Ishikawa (cell line): Measurements from ENCODE around the gene IGSF3.

ENCODE experiments used
- CEBPB ChIP-seq: IDR thresholded peaks from 2 replicates; pipeline ENCODE4 v1.6.1; 2012
- CREB1 ChIP-seq: IDR thresholded peaks from 2 replicates; pipeline ENCODE4 v1.6.1; 2012; ENCODE audit warnings: low read depth
- EGR1 ChIP-seq: IDR thresholded peaks from 2 replicates; pipeline ENCODE4 v1.6.1; 2012
- EP300 ChIP-seq: IDR thresholded peaks from 2 replicates; pipeline ENCODE4 v1.6.1; 2012; ENCODE audit warnings: borderline replicate concordance
- FOXM1 ChIP-seq: IDR thresholded peaks from 2 replicates; pipeline ENCODE4 v1.6.1; 2012; ENCODE audit warnings: low read depth, borderline replicate concordance
- NFIC ChIP-seq: IDR thresholded peaks from 2 replicates; pipeline ENCODE4 v1.6.1; 2012
- RAD21 ChIP-seq: IDR thresholded peaks from 2 replicates; pipeline ENCODE4 v1.6.1; 2012; ENCODE audit warnings: low read depth
- TAF1 ChIP-seq: IDR thresholded peaks from 2 replicates; pipeline ENCODE4 v1.6.1; 2012; ENCODE audit warnings: low read depth, mild to moderate bottlenecking
- TCF12 ChIP-seq: IDR thresholded peaks from 2 replicates; pipeline ENCODE4 v1.6.1; 2012; ENCODE audit warnings: low read depth
- TEAD4 ChIP-seq: IDR thresholded peaks from 2 replicates; pipeline ENCODE4 v1.6.1; 2012
- YY1 ChIP-seq: IDR thresholded peaks from 2 replicates; pipeline ENCODE4 v1.6.1; 2012; ENCODE audit warnings: low read depth
- ZBTB7A ChIP-seq: IDR thresholded peaks from 2 replicates; pipeline ENCODE4 v1.6.1; 2012; ENCODE audit warnings: low read depth
- TF ChIP-seq, protein P1 (sequence below): IDR thresholded peaks from 2 replicates; pipeline ENCODE4 v1.6.1; 2012
- TF ChIP-seq, protein P2 (sequence below): IDR thresholded peaks from 2 replicates; pipeline ENCODE4 v1.6.1; 2012
- TF ChIP-seq, protein P3 (sequence below): IDR thresholded peaks from 2 replicates; pipeline ENCODE4 v1.6.1; 2012; ENCODE audit warnings: low read depth, mild to moderate bottlenecking

IGSF3 gene

DNA sequence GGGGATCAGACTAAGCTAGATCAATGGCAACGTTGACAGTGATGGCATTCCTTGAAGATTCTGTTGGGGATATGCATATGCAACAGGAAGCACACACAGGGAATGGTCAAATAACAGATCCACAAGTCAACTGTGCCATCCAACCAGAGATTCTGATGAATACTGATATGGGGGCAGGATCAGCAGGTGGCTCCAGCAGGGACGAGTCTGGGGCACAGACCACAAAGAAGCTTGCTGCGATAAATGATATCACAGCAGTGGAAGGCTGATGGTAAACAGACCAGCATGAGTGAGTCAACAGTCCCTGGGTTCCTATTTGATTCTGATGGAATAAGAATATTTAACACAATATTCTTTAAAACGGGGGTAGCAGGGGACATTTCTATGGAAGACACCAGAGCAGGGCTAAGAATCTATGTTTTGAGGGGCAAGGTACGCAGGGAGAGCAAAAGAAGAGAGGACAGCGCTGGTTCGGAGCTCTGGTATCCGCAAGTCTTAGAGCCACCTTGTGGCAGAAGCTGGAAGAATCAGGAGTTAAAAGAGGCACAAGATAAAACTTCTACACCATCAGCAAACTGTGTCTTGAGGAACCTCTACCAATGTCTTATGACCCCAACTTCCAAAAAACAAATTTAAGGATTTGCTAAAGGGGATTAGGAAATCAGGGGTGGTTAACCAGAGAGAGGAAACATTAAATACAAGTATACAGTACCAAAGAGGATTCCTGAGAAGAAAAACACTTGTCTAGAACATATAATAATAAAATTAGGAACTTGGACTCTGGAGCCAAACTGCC is 71.4 kb downstream of the IGSF3 start:
- peak; percentile 47; the same call in 1 of the 2 replicates for TF ChIP-seq RAD21

DNA sequence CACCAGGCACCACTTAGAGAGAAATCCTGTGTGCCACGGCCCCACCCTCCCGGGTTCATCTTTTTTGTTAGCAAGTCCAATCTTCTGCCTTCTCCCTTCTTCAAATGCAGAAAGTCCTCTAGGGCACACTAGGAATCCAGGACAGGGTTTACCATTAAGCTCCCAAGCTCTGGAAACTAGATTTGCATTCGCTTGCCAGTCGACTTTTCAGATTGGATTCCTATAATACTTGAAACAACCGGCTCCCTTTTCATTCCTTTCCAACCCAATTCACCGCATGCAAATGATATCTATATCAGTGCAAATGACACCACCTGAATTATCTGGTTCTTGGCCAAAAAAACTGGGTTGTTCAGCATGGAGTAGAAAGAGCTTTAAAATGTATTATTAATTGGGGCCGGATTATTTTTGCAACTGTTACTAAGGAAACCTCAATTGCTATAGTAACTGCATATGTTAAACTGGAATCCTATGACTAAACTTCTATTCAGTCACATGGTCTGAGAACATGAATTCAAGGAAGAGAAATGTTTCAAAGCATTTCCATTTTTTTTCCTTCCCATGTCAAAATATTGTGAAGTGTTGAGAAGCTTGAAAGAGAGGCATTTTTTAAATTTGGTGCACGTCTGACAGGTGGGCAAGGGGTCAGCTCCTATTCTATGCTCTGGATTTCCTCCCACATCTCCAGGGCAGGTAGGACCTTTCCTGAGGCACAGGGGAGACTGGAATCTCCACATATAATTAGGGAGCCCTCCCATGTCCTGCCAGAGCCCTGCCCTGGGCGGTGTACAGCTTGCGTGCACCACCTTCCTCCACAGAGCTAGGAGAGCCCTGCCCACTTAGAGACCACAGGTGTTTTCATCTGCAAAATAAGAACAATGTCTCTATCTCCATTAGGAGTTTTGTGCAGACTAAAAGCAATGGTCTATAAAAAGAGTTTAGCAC is 76.3 kb downstream of the IGSF3 start:
- TF ChIP-seq, protein P1, sequence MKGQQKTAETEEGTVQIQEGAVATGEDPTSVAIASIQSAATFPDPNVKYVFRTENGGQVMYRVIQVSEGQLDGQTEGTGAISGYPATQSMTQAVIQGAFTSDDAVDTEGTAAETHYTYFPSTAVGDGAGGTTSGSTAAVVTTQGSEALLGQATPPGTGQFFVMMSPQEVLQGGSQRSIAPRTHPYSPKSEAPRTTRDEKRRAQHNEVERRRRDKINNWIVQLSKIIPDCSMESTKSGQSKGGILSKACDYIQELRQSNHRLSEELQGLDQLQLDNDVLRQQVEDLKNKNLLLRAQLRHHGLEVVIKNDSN: peak; percentile 37; the same call in 1 of the 2 replicates

DNA sequence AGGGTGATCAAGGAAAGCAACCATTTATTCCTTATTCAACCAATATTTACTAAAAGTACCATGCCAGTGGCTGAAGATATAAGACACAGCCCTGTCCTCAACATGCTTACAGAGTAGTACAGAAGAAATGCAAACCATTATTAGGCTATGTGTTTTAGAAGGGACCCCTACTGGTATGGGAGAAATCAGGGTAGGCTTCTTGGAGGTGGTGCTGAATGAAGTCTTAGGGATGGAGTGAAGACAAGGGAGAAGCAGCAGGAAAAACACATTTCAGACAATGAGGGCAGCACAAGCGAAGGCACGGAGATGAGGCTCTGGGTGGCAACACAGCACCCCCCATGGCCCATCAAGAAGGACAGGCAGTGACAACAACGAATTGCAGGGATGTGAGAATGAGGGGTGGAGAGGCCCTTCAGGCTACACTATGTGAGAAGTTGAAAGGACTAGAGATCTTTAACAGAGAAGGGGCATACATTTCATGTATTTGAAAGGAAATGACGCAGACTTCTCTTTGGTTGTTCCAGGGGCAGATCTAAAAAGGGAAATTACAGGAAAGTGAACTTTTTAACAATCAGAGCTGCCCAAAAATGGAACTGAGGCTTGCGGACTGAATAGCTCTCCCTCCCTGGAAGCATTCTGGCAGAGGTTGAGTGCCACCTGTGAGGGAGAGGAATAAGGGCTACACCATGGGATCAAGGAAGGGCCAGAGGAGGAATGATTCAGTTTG is 79.9 kb downstream of the IGSF3 start:
- no peak for TF ChIP-seq YY1
- no peak for TF ChIP-seq TAF1
- TF ChIP-seq RAD21: no peak
- no peak for TF ChIP-seq ZBTB7A
- no peak for TF ChIP-seq EP300
- TF ChIP-seq, protein P1: no peak
- no peak for TF ChIP-seq FOXM1
- TF ChIP-seq NFIC: no peak

DNA sequence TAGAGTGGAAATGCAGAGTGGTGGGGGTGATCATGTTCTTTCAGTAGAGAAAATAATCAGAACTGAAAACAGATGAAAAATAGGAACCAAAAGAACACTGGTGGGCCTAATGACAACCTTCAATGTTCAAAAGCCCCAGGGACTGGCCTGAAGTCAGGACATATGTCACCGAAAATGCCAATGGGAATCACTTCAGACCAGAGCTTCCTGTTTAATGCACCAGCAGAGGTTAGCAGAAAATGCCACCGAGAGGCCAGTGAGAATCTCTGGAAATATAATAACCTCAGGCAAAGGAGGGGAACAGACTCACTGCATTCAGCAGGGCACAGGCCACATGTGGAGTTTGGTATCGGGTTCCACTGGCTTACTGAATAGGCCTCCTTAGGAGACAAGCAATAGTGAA is 80.8 kb downstream of the IGSF3 start:
- TF ChIP-seq, protein P1: no peak
- no peak for TF ChIP-seq YY1

DNA sequence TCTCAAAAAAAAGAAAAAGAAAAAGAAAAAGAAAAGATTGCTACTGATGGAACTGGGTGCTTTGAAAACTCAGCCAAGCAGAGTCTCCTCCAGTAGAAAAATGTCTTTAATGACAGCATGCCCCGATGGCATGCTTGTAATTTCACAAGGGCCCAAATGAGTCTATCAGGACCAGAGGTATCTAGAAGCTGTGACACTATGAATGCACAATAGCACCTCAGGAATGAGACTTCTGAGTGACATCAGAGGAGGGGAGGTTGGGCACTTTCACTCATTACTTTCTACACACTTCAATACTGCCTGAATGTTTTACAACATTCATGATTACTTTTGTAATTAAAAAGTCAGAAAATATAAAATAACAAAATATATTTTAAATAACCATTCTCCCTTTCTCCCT is 81.6 kb downstream of the IGSF3 start:
- TF ChIP-seq, protein P2, sequence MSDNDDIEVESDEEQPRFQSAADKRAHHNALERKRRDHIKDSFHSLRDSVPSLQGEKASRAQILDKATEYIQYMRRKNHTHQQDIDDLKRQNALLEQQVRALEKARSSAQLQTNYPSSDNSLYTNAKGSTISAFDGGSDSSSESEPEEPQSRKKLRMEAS: no peak
- TF ChIP-seq CREB1: no peak
- TF ChIP-seq CEBPB: no peak
- TF ChIP-seq ZBTB7A: no peak
- no peak for TF ChIP-seq TCF12
- TF ChIP-seq NFIC: no peak
- no peak for TF ChIP-seq YY1
- no peak for TF ChIP-seq TAF1
- no peak for TF ChIP-seq EP300

DNA sequence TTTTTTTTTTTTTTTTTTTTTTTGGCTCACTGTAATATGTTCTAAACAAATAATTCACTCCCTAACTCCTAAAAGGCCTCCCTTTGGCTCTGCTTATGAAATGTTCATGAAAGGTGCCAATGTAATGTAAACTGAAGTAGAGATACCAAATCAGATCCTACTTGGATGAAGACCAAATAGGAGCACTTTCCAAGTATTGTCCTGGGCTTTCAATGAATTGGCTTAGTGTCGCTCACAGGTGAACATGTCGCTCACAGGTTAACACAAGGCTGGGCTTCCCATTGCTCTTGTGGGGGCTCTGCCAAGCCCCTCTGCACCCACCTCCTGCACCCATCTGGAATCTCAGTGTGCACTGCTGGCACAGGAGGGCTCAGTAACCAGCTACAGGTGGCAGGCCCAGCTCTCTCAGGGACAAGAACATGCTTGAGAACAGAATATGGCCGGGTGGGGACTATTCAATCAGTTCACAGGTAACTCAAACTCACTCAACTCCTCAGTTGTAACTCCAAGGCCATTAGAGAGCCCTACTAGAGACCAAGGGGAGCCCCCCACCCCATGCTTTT is 86.1 kb downstream of the IGSF3 start:
- TF ChIP-seq CEBPB: no peak
- TF ChIP-seq TEAD4: no peak
- no peak for TF ChIP-seq NFIC
- no peak for TF ChIP-seq RAD21
- TF ChIP-seq EGR1: no peak
- no peak for TF ChIP-seq EP300
- TF ChIP-seq YY1: no peak
- no peak for TF ChIP-seq CREB1
- no peak for TF ChIP-seq TAF1
- TF ChIP-seq, protein P1: no peak
- TF ChIP-seq, protein P2: no peak
- TF ChIP-seq, protein P3, sequence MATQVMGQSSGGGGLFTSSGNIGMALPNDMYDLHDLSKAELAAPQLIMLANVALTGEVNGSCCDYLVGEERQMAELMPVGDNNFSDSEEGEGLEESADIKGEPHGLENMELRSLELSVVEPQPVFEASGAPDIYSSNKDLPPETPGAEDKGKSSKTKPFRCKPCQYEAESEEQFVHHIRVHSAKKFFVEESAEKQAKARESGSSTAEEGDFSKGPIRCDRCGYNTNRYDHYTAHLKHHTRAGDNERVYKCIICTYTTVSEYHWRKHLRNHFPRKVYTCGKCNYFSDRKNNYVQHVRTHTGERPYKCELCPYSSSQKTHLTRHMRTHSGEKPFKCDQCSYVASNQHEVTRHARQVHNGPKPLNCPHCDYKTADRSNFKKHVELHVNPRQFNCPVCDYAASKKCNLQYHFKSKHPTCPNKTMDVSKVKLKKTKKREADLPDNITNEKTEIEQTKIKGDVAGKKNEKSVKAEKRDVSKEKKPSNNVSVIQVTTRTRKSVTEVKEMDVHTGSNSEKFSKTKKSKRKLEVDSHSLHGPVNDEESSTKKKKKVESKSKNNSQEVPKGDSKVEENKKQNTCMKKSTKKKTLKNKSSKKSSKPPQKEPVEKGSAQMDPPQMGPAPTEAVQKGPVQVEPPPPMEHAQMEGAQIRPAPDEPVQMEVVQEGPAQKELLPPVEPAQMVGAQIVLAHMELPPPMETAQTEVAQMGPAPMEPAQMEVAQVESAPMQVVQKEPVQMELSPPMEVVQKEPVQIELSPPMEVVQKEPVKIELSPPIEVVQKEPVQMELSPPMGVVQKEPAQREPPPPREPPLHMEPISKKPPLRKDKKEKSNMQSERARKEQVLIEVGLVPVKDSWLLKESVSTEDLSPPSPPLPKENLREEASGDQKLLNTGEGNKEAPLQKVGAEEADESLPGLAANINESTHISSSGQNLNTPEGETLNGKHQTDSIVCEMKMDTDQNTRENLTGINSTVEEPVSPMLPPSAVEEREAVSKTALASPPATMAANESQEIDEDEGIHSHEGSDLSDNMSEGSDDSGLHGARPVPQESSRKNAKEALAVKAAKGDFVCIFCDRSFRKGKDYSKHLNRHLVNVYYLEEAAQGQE: no peak
- no peak for TF ChIP-seq ZBTB7A
- no peak for TF ChIP-seq FOXM1
- TF ChIP-seq TCF12: no peak
